Measurements from ENCODE around the gene ANAPC4.

ANAPC4 gene

DNA sequence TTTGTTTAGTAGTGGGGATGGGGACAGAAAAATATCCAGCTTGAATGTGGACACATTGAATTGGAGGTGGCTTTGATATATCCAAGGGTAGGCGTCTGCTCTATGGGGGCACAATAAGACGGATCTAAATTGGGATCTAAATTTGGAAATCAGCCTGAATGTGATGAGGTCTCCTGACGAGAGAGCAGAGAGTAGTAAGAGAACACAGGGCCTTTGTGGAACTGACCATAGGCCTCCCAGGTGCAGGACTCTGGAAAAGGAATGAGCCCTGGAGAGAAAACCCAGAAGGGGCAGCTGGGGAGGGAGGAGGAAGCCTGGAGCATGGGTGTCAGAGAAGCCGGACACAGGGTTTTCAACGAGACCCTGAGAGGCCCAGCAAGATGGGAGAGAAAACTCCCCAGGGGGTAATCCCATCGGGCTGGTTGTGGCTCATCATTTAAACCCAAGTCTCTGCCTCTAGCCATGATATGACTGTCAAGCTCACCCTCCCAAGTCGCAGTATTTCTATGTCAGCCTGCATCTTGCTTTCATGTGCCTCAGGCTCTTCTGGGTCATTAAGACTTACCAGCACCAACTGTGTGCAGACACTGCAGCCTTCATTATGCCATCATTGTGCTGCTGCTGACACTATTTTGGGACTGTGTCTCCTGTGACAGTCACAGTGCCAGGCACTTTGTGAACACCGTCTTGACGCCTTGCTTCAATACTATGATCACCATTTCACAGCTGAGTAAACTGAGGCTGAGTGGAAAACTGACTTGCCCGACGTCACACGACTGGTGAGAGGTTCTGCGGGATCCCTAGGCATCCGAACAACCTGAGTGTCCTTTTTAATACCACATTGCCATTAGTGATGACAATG is 57.1 kb downstream of the ANAPC4 start:
- DNase-seq: no peak

GRCh38 chr4:25437926-25438325 is 60.9 kb downstream of the ANAPC4 start:
- no peak for DNase-seq

- peak; percentile 71 for DNase-seq
These were observed 62.9 kb downstream of the ANAPC4 start for GRCh38 chr4:25439918-25440477.

DNA sequence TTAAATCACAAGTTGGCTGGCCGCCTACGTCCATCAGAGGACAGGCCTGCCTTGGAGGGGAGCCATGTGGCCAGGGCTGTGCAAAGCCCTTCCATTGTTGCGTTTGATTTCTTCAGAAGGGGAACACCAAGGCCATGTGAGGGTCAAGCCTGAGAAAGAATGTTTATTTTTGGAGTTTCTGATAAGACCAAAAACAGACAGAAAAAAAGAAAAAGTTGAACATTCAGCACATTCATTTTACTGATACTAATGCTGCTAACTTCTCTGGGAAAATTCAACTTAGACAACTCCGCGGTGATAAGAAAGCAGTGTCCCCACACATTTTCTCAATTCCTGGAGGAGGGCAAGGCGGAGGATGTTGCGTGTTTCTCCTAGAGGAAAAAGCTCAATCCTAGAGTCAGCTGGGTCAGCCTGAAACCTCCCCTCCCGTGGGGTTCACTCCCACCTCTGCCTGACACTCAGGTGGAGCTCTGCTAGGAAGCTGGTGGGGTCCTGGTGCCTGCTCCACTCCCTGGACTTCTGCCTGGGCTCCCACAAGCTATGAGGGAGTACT is 63.5 kb downstream of the ANAPC4 start:
- no peak for DNase-seq

DNA sequence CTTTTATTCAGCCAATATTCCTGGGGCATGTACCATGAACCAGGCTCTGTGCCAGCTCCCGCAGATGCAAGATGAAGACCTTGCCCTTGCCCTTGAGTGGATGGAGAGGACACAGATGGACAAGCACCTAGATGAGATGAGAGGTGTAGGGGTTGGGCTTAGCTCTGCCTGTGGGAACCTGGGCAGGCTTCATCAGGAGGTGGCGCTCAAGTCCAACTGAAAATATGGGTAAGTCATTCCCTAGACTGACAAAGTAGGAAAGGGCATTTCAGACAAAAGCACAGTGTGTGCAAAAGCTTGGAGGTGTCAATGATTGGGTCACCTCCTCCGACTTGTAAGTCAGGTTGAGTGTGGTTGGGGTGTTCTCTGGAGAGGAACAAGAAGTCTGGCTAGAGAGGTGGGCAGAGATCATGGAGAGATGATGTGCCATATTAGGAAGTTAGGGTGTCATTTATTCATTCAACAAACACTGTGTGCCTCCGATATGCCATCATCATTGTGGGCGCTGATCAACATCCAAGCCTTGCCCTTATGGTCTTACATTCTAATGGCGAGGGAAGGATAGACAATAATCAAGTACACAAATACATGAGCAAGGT is 64.6 kb downstream of the ANAPC4 start:
- DNase-seq: peak; percentile 26

- DNase-seq: no peak
These were observed 65.8 kb downstream of the ANAPC4 start for GRCh38 chr4:25442863-25443307.

DNA sequence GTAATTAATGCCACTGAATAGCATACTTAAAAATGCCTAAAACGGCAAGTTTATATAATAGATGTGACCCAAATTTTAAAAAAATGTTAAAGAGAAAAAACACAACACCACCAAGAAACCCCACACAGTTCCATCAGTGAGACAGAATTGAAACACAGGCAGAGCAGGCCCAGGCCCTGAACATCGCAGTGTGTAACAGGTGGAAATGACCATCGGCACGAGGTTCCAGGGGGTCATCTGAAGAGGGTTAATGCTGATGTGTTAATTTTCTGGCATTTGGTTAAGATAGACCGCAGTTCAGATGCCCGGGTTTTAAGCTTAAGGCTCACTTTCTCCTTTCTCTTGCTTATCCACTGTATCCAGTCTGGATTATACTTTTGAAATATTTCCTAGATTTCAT is 66.8 kb downstream of the ANAPC4 start:
- no peak for DNase-seq

- DNase-seq: no peak
These were observed 69.5 kb downstream of the ANAPC4 start for GRCh38 chr4:25446611-25447010.

DNA sequence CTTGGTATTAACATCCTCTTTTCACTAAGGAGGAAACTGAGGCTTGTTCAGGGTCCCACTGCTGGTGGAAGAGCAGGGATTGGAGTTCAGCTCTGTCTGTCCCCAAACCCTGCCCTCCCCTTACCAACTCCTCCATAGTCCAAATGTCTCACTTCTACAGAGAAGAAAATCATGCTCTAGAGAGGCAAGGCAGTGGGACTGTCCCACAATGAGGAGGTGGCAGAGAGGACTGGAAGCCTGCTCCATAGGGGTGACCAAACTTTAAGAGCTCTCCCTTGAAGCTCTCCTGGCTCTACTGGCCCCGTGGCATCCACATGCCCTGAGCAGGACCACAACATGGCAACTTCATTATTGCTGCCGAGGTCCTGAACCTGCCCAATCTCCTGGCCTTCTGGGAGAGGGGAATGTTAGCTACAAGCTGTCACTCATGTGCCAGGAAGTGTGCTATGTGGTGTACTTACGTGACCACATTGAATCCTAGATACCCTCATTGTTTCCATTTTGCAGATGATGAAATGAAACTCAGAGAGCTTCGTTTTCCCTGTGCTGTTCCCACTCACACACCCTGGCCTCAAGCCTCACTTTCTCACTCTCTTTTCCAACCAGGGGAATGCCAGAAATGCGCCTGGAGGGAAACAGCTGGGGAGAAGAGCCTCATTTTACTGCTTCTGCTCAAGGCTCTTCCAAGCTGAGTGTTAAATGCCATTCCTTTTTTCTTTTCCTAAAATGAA is 71.5 kb downstream of the ANAPC4 start:
- peak; percentile 6 for DNase-seq

DNA sequence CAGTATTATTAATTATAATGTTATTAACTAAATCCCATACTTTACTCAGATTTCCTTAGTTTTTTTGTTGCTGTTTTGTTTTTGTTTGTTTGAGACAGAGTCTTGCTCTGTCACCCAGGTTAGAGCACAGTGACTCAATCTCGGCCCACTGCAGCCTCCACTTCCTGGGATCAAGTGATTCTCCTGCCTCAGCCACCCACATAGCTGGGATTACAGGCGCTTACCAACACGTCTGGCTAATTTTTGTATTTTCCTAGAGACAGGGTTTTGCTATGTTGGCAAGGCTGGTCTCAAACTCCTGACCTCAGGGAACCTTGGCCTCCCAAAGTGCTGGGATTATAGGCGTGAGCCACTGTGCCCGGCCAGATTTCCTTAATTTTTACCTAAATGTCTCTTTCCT is 72.2 kb downstream of the ANAPC4 start:
- DNase-seq: no peak

DNA sequence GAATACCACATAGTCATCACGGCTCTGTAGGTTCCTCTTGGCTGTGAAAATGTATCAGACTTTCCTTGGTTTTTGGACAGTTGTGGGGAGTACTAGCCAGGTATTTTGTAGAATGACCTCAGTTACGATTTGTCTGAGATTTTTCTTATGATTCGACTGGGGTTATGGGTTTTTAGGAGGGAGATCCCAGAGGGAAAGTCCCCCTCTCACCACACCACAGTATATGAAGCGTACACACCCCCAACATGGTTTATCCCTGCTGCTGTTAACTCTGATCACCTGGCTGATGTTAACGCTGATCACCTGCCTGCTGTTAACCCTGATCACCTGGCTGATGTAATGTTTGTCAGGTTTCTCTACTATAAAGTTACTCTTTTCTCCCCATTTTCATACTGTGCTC is 72.6 kb downstream of the ANAPC4 start:
- DNase-seq: no peak

- DNase-seq: no peak
These were observed 73.4 kb downstream of the ANAPC4 start for GRCh38 chr4:25450491-25450901.

DNA sequence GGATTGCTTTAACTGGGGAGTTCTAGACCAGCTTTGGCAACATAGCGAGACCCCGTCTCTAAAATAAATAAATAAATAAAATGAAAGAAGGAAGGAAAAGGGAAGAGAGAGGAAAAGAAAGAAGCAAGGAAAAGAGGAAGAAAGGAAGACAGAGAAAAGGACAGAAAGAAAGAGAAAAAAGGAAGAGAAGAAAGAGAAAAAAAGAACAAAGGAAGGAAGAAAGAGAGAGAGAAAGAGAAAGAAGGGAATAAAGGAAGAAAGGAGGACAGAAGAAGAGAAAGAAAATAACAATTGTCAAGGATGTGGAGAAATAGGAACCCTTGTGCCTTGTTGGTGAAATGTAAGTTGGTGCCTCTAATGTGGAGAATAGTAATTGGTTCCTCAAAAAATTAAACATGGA is 74.6 kb downstream of the ANAPC4 start:
- no peak for DNase-seq

GRCh38 chr4:25452081-25452480 is 75.0 kb downstream of the ANAPC4 start:
- DNase-seq: no peak

- DNase-seq: no peak
These were observed 77.4 kb downstream of the ANAPC4 start for GRCh38 chr4:25454476-25454875.

- DNase-seq: no peak
These were observed 80.1 kb downstream of the ANAPC4 start for GRCh38 chr4:25457053-25457715.

DNA sequence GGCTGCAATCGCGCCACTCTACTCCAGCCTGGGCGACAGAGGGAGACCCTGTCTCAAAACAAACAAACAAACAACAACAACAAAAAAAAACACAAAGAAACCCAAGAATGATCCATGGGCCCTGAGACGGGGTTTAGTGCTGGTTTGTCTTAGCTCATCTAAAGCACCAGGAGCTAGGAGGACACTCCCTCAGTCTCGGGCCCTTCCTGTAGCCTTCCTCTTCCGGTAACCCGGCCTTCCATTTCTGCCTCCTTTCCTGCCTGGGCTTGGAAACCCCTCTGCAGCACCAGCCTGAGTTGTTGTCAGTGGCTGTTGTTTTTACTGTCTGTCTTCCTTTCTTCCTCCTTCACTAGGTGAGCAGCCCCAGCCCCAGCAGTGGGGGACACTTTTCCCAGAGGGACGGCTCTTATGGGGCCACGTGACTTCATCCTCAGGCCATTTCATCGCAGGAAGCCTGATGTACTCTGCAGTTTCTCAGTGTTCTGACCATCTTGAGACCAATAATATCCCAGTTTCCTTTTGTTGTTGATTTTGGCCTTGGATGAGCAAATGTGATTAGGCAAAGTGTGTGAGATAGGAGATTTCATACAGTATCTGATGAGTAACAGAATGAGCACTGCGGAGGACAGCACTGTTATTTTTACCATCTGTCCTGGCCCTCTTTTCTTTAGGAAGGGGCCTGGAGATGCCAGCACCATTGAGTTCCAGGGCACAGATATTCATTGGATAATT is 90.1 kb downstream of the ANAPC4 start:
- no peak for DNase-seq

GRCh38 chr4:25467843-25468242 is 90.8 kb downstream of the ANAPC4 start:
- no peak for DNase-seq
